ENCODE results near the gene IL4. TPM values are rescaled to one million over a fixed set of nuclear protein-coding genes. Genes with fewer than 3 reads are reported as not detected.
A peak's percentile ranks its signal among the peaks of the same experiment; 100 is the strongest.
"Not testable (repeated sequence)": the region's sequence is repeated elsewhere in the genome, so short reads cannot be mapped to it uniquely, and the experiment has no call there.

The IL4 gene
- total RNA-seq, result not detected
- not detected for polyA plus RNA-seq
- long read RNA-seq, donor 1, result 0 reads
- long read RNA-seq, donor 2, result 0 reads
- long read RNA-seq, donor 3, result 0 reads
- long read RNA-seq, donor 4, result 0 reads
- long read RNA-seq, donor 5, result 0 reads
- long read RNA-seq, donor 6, result 0 reads
- long read RNA-seq, donor 7, result 0 reads
- long read RNA-seq, donor 8, result 0 reads
- long read RNA-seq, donor 9, result 0 reads
- long read RNA-seq, donor 10, result 0 reads

DNA sequence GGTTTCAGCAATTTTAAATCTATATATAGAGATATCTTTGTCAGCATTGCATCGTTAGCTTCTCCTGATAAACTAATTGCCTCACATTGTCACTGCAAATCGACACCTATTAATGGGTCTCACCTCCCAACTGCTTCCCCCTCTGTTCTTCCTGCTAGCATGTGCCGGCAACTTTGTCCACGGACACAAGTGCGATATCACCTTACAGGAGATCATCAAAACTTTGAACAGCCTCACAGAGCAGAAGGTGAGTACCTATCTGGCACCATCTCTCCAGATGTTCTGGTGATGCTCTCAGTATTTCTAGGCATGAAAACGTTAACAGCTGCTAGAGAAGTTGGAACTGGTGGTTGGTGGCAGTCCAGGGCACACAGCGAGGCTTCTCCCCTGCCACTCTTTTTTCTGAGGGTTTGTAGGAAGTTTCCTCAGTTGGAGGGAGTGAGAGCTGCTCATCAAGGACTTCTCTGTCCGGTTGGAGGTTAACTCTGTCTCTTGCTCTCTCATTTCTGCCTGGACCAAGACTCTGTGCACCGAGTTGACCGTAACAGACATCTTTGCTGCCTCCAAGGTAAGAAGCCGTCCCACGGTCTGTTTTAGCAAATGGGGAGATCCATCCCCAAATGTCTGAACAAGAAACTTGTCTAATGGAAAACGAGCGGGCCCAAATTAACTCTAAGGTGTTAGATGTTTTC is at the start of gene IL4:
TSS of gene IL4 (plus strand) at position 51 of the 692 bp plus-strand sequence. CDS start at position 113, 62 bp downstream.
- no peaks in the 10 kb centered on the region for H3K27me3 ChIP-seq
- WGBS, 4 donors, result 84 to 89% (median 87%) methylated on average over 13 to 14 of the region's 14 CpGs
- no peak within 1 kb of the TSS for H3K4me3 ChIP-seq
- DNase-seq, result peak in 1 of 7 donors; percentile 18
- TF ChIP-seq, protein P1, sequence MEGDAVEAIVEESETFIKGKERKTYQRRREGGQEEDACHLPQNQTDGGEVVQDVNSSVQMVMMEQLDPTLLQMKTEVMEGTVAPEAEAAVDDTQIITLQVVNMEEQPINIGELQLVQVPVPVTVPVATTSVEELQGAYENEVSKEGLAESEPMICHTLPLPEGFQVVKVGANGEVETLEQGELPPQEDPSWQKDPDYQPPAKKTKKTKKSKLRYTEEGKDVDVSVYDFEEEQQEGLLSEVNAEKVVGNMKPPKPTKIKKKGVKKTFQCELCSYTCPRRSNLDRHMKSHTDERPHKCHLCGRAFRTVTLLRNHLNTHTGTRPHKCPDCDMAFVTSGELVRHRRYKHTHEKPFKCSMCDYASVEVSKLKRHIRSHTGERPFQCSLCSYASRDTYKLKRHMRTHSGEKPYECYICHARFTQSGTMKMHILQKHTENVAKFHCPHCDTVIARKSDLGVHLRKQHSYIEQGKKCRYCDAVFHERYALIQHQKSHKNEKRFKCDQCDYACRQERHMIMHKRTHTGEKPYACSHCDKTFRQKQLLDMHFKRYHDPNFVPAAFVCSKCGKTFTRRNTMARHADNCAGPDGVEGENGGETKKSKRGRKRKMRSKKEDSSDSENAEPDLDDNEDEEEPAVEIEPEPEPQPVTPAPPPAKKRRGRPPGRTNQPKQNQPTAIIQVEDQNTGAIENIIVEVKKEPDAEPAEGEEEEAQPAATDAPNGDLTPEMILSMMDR (IDR thresholded peaks at IDR 0.05), result no peak
- peaks cover 0 to 6% of the 10 kb centered on the region in 2 donors for H3K4me1 ChIP-seq (replicated peaks in 1 of 2)
- intact Hi-C loops (cut with DNase I), result no loop called here
- H3K27ac ChIP-seq, result no peak within 1 kb of the TSS
- no peaks in the 10 kb centered on the region for H3K9me3 ChIP-seq (replicated peaks in 1 of 3)
- H3K36me3 ChIP-seq (replicated peaks in 1 of 2), result no peaks in the 10 kb centered on the region

DNA sequence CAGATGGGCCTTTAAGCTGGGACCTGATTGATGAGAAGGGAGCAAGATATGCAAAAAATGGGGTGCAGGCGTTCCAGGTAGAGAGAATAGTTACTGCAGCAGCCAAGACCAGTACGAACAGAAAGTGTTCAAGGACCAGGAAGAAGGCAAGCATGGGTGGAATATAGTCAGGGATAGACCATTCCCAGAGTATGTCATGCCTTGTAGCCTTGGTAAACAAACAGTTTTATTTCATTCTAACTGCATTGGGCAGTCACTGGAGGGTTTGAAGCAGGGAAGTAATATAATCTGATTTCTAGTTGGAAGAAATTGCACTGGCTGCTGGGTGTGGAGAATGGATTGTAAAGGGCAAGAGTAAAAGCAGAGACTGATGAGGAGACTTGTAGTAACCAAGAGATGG is 46.3 kb upstream of the IL4 start:
- no peak for TF ChIP-seq POLR2A (IDR thresholded peaks at IDR 0.05)
- TF ChIP-seq, protein P1 (IDR thresholded peaks at IDR 0.05), result no peak
- 92 to 94% (median 93%) methylated on average over 2 of the region's 2 CpGs for WGBS, 4 donors
- Histone ChIP-seq H3K36me3 (replicated peaks in 1 of 2) (peaks cover 0 to 6% of the 10 kb centered on the region in 2 donors), H3K9me3 (replicated peaks in 1 of 3) (no peaks in the 10 kb centered on the region), H3K4me1 (replicated peaks in 1 of 2) (no peaks in the 10 kb centered on the region), H3K27me3 (no peaks in the 10 kb centered on the region), H3K27ac (no peak overlapping the region), H3K4me3 (no peak overlapping the region)
- no peak for DNase-seq
- intact Hi-C loops (cut with DNase I), result no loop called here

DNA sequence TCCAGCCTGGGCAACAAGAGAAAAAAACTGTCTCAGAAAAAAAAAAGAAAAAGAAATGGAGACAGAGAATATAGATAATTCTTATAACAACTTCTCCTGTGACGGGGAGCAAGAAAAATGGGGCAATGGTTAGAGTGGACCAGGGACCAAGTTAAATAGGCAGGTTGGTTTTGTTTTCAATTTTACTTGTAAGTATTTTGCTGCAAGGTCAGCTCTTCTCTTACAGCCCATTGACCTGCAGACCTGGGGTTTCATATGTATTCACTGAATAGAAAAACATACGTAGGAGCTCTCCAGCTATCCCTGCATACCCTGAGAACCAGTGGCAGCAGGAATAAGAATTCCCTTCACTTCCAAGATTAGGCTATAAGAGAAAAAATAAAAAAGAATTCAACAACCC is 45.0 kb upstream of the IL4 start:
- H3K27me3 ChIP-seq, result no peaks in the 10 kb centered on the region
- H3K27ac ChIP-seq, result no peak overlapping the region
- TF ChIP-seq POLR2A (IDR thresholded peaks at IDR 0.05), result no peak
- TF ChIP-seq, protein P1 (IDR thresholded peaks at IDR 0.05), result no peak
- no peaks in the 10 kb centered on the region for H3K9me3 ChIP-seq (replicated peaks in 1 of 3)
- no peak for DNase-seq
- H3K4me3 ChIP-seq, result no peak overlapping the region
- peaks cover 0 to 6% of the 10 kb centered on the region in 2 donors for H3K36me3 ChIP-seq (replicated peaks in 1 of 2)
- WGBS, 4 donors, result 95 to 100% (median 98%) methylated on average over 2 of the region's 2 CpGs
- no peaks in the 10 kb centered on the region for H3K4me1 ChIP-seq (replicated peaks in 1 of 2)
- intact Hi-C loops (cut with DNase I), result no loop called here

DNA sequence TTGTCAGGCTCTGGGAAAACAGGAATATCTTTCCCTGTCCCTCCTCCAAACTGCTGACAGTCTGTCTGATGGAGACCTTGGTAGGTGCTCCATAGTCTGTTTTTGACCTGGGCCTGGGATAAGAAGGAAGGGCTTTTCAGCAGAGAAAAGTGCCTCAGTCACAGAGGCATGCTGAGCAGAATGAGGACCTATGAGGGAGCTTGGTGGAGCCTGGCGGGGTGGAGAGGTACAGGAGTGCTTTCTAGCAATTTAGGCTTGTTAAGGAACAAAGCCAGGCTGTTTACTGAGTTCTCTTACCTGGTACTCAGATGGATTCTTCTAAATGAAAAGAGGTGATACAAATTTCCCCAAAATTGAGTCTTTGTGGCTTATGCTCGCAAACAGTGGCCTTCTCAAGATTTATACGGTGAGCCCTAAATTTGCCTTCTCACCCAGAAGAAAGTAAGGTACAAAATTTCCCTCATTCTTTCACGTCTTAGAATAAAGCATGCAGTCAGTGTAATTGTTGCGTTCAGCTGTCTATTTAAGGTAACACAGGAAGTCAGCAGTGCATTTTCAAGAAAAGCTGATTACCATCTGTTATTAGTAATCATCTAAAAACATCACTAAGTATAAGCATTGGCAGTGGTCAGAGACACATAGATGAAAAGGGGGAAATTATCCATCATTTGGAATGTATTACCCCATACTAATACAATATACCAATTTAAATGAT is 44.4 kb upstream of the IL4 start:
- H3K4me3 ChIP-seq, result no peak overlapping the region
- intact Hi-C loops (cut with DNase I), result no loop called here
- TF ChIP-seq, protein P1 (IDR thresholded peaks at IDR 0.05), result no peak
- no peak for TF ChIP-seq POLR2A (IDR thresholded peaks at IDR 0.05)

DNA sequence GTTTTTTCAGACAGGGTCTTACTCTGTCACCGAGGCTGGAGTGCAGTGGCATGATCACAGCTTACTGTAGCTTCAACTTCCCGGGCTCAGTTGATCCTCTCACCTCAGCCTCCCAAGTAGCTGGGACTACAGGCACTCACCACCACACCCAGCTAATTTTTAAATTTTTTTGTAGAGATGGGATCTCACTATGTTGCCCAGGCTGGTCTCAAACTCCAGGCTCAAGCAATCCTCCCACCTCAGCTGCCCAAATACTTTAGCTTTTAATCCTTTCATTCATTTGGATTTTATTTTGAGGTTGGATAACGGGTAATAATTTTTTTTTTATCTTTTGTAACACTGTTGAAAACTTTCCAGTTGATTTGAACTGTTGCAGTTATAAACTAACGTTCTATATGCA is 40.2 kb upstream of the IL4 start:
- H3K27ac ChIP-seq; DNase-seq; H3K9me3 ChIP-seq (replicated peaks in 1 of 3); H3K4me1 ChIP-seq (replicated peaks in 1 of 2); intact Hi-C loops (cut with DNase I); H3K27me3 ChIP-seq; H3K4me3 ChIP-seq: not testable (repeated sequence)
- H3K36me3 ChIP-seq (replicated peaks in 1 of 2), result peaks cover 0 to 16% of the 10 kb centered on the region in 2 donors
- WGBS, 4 donors, result 96 to 99% (median 98%) methylated on average over 4 of the region's 4 CpGs

More for the DNA sequence above, 44.4 kb upstream of the IL4 start:
- H3K27me3 ChIP-seq, result no peaks in the 10 kb centered on the region
- WGBS, 4 donors, result 89 to 98% (median 92%) methylated on average over 5 of the region's 5 CpGs
- no peaks in the 10 kb centered on the region for H3K4me1 ChIP-seq (replicated peaks in 1 of 2)
- peaks cover 0 to 6% of the 10 kb centered on the region in 2 donors for H3K36me3 ChIP-seq (replicated peaks in 1 of 2)
- no peak for DNase-seq
- H3K27ac ChIP-seq, result no peak overlapping the region
- H3K9me3 ChIP-seq (replicated peaks in 1 of 3), result no peaks in the 10 kb centered on the region

All from adrenal gland (tissue), 19 donors.